NCI-H2196 treated with DMSO at 0.1 percent for 48 hours (cell line): Measurements from ENCODE around the gene SNRNP25.

ENCODE experiments used
- DNase-seq: peaks from one replicate; lab custom pipeline; 2025; ENCODE audit not compliant: unreplicated experiment; lab: John Stamatoyannopoulos, UW

The SNRNP25 gene

DNA sequence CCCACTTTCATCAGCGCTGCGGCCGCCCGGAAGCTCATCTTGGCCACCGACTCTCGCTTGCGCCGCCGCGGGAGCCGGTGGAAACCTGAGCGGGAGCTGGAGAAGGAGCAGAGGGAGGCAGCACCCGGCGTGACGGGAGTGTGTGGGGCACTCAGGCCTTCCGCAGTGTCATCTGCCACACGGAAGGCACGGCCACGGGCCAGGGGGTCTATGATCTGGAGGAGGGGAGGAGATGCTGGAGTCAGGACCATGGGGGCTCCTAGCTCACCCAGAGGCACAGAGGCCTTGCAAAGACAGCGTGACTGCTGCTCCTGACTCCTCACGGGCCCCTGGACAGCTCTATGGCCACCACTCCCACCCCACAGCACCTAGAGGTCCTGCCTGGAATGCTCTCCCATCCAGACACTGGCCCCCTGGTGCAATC lies 9.4 kb downstream of the SNRNP25 start:
- no peak for DNase-seq

DNA sequence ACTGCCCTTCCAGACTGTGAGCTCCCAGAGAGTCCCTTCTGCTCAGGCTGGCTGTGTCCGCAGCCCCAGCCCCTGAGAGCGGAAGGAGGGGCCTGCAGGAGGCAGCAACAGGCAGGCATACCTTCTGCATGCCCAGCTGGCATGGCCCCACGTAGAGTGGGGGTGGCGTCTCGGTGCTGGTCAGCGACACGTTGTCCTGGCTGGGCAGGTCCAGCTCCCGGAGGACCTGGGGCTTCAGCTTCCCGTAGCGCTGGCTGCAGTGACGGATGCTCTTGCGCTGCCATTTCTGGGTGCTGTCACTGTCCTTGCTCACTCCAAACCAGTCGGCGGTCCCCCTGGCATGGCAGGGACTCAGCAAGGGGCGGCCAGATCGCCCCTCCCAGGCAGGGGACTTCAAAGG lies 9.8 kb downstream of the SNRNP25 start:
- DNase-seq, result no peak

DNA sequence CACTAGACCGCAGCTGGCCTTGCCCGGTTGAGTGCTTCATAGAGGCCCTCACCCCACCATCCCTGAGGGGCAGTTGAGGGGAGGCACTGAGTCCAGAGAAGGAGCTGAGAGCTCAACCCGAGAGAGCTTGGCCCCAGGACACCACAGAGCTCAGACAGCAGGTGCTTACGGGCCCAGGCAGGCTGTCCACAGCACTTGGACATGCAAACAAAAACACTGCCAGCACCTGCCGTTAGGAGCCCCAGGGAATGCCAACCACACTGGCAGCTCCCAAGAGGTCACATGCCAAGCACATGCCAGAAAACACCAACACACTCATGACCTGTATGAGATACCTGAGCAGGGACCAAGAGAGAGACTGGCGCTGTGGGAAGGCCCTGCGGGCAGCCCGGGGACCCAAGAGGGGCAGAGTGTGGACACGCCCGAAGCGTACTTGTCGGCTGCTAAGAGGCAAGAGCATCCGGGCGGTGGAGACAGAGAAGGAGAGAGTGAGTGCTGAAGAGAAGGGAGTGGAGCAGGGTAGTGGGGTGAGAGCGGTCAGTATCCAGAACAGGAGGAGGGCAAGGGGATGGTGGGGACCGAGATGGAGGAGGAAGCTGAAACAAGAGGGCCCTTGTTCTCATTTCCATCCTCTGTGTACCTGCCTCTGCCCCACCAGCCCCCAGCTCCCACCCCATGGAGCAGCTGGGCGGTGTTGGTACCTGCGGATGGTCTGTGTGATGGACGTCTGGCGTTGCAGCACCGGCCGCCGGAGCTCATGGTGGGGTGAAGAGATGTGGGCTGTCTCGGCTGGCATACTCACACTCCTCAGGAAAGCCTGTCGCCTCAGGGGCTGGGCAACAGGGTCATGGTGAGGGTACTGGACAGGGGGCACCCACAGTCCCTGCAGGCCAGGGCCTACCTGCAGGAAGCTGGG lies 10.6 kb downstream of the SNRNP25 start:
- peak; percentile 93 for DNase-seq

DNA sequence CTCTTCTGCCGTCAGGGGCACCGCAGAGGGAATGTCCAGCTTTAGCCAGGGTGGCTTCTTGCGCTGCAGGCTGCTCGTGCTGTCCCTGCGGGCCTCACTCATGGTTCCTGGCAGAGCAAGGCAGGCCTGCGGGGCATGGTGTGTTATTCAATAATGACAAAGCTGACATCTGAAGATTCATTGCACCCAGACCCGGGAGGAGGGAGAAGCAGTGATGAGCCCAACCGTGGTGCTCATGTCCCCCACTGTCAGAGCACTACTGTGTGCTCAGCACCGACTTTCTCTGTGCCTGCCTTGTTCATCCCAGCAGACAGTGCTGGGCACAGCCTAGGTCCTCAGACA lies 11.3 kb downstream of the SNRNP25 start:
- no peak for DNase-seq

DNA sequence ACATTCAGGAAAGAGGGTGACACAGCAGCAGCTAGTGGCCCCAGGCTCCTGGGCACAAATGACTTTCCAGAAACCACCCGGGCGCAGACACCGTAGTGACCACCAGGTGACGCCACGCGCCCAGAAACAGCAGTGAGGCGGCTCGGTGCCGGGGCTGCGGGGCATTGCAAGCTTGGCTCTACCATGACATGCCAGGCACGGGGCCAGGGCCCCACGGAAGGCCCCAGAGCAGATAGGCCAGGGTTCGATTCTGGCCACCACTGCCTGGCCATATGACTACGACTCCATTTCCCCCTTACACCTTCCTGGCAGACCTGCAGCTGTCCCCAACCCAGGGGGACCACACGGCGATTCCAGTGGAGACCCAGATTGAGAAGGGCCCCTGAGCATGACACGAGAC lies 12.1 kb downstream of the SNRNP25 start:
- peak; percentile 57 for DNase-seq

DNA sequence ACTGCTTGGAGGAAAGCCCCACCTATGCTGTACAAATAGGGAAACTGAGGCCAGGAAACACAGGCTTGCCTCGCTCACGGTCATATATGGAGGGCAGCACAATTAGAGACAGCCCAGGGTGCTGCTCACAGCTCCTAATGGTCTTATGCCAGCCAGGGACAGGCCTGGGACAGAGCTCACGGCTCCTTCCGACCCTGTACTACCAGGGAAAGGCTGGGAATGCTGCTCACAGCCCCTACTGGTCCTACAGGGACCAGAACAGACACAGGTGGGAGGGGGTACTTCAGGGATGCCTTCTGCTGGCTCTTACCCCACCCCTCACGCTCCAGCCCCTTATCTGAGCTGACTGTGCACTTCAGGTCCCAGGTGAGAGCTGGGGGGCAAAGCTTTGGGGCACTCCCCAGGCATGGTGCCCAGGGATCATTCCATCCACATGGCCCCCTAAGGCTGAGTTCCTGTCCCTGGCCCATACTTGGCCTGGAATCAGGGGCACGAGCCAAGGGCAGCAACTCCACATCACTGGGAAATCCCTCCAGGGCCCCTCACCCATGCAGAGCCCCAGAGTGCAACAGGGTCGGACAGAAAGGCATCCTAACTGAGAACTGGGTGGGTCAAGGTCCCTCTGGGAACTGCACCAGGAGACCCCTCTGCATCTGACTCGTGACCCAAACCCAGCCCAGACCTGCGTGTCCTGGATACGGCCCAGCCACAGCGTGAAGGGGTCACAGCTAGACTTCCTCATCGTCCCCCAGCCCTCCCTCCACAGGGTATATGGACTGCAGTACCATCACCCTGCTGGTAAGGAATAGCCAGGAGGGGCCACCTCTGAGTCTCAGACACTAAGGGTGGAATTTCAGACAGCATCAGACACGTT lies 12.9 kb downstream of the SNRNP25 start:
- DNase-seq, result no peak

DNA sequence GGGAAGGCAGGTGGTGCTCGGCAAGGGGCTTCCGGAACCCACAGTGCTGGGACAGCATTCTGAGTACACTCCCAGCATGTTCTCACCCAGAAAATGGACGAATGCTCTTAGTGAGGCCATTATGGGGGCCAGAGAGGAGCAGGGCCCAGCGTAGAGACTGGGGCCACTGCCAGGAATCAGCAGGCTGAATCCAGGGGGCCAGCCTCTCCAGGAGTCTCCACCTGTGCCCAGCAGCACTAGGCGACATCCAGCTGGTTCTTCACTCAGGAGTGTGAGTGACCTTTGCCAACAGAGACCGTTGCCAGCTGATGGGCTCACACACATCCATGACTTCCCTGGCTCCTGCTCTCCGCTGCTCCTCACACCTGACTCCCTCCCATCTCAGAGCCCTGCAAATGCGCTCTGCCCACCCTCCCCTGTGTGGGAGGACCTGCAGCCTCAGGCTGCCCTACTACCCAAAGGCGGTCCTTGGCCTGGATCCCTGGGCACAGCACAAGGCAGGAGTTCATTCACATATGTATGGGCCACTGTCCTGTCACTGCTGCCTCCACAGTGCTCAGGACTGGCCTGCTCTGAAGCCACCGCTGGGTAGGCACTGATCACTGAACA lies 13.7 kb downstream of the SNRNP25 start:
- peak; percentile 34 for DNase-seq

DNA sequence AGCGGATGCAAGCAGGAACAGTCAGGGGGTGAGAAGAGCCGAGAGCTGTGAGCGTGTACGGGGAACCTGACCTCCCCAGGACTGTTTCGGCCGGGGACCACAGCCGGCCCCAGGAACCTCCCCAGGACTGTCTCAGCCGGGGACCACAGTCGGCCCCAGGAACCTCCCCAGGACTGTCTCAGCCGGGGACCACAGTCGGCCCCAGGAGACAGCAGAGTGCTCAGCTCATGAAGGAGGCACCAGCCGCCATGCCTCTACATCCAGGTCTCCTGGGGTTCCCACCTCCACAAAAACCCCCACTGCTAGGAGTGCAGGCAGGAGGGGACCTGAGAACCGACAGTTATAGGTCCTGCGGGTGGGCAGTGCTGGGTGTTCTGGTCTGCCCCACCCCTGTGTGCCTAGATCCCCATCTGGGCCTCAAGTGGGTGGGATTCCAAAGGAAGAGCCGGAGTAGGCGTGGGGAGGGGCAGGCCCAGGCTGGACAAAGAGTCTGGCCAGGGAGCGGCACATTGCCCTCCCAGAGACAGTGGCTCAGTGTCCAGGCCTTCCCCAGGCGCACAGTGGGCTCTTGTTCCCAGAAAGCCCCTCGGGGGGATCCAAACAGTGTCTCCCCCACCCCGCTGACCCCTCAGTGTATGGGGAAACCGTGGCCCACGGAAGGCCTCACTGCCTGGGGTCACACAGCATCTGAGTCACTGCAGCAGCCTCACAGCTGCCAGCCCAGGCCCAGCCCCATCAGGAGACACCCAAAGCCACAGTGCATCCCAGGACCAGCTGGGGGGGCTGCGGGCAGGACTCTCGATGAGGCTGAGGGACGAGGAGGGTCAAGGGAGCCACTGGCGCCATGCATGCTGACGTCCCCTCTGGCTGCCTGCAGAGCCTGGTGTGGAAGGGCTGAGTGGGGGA lies 14.5 kb downstream of the SNRNP25 start:
- DNase-seq, result no peak

DNA sequence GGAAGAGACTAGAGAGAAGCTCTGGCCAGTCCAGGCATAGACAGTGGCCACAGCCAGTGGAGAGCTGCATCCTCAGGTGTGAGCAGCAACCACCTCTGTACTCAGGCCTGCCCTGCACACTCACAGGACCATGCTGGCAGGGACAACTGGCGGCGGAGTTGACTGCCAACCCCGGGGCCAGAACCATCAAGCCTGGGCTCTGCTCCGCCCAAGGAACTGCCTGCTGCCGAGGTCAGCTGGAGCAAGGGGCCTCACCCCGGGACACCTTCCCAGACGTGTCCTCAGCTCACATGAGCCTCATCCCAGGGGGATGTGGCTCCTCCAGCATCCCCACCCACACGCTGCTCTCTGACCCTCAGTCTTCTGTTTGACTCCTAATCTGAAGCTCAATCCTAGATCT lies 15.6 kb downstream of the SNRNP25 start:
- DNase-seq, result no peak

DNA sequence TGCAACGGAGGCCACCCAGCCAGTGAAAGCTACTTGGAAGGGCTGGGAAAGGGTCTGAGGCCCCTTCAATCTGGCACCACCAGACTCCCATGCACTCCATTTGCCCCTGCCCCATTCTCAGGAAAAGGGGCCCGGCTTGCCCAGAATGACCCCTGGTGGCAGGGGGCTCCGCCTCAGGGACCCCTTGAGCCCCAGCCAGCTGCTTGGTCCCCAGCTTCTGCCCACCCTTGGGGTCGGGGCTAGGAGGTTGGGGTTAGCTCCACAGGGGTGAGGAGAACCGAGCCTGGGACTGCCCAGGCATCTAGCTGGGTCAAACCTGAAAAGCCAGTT lies 17.5 kb downstream of the SNRNP25 start:
- no peak for DNase-seq

DNA sequence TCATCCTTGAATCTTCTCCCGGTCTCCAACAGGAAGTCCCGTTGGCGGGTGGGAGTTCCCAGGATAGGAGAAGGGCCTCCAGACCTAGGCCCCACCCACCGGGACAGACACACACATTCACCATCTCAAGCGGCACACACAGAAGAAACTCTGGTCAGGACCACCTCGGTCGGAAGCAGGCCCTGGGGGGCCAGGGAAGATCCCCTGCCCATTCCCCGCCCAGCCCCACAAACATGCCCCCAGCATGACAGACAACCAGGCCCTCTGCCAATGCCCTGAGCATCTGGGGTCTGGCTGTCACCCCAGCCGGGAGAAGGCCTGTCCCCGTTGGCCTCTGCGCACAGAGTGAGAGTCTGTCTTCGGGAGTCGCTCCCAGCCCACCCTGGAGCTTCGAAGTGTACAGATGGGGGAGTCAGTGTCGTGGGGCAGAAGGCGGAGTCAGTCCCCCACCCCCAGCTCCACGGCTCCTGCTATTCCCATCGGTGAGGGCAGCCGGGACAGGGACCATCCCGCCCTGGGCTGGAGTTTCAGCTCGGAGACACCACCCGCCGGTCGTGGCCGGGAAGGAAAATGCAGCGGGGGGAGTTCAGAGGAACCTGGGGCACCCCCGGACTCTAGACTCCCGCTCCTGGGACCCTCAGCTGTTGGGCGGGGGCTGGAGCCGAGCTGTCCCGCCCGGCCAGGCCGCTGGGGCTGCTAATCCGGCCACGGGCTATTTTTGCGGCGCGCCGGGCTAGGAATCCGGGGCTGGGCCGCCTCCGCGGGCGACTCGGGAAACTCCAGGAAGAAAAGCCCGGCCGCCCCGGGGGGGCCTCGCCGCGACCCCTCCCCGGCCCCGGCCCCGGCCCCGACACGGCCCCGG lies 18.1 kb downstream of the SNRNP25 start:
- no peak for DNase-seq

DNA sequence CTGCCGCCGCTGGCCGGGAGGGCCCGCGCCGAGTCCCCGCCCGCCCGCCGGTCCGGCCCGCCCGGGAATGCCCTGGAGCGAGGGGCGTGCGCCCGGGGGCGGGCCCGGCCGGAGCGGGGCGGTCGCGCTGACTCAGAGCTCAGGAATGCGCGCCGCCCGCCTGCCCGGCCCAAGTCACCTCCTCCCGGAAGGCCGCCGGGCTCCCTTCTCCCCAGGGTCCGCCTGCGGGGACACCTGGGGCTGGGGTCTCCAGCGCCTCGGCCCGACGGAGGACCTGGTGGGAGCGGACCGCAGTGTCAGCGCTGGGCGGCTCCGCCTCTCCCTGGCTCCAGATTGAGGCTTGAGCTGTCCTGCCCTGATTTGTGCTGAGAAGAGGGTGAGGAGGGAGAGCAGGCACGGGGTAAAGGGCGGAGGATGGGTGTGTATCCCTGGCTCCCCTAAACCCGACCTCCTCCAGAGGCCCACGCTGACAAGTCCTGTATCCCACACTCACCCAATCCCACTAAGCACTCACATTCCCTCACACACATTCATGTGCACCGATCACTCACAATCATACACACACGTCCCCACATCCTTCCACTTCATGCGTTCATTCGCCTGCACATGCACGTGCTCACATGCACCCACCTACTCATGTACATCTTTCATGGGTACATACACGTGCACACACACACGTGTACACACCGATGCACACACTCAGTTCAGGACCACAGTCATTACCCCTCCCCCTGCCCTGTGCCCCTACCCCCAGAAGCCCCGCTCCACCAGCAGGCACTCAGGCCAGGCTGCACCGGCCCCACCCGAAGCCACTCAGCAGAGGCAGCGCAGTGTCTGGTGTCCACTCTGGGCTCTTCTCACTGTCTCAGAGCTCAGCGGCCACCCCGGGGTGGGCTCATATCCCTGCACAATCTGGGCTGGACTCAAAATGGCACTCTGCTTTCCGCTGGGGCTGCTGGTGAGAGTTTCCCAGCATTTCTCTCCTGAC lies 19.2 kb downstream of the SNRNP25 start, which contains the start of gene RHBDF1:
TSS of gene RHBDF1 (minus strand) at position 71 of the 988 bp plus-strand sequence. CDS start 7,616 bp downstream, outside the sequence.
- no peak for DNase-seq

DNA sequence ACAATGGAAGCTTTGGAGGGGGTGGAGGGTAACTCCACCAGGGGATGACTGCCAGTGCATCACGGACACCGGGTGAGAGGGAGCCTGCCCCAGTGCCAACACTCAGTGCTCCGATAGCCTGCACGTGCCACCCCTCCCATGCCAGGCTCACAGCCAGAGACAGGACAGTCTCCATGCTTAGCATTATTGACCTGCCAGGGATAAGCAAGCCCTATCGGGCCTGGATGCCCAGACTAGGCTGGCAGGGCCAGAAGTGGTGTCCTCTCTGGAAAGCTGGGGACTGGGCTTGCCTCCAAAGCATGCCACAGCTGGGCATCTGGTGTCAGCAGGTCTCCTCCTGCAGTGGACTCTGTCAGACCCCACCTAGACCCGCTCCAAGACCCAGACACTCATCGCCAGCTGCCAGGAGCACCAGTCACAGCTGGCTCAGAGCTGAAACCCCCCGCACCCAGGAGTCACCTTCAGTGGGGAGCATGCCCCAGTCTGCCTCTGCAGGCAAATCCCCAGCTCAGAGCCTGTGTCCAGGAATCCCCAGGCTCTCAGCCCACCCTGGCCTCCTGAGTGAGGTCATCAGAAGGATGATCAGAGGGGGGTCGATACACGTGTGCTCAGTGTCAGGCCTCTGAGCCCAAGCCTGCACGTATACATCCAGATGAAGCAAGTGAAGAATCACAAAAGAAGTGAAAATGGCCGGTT lies 20.6 kb downstream of the SNRNP25 start:
- DNase-seq, result no peak

DNA sequence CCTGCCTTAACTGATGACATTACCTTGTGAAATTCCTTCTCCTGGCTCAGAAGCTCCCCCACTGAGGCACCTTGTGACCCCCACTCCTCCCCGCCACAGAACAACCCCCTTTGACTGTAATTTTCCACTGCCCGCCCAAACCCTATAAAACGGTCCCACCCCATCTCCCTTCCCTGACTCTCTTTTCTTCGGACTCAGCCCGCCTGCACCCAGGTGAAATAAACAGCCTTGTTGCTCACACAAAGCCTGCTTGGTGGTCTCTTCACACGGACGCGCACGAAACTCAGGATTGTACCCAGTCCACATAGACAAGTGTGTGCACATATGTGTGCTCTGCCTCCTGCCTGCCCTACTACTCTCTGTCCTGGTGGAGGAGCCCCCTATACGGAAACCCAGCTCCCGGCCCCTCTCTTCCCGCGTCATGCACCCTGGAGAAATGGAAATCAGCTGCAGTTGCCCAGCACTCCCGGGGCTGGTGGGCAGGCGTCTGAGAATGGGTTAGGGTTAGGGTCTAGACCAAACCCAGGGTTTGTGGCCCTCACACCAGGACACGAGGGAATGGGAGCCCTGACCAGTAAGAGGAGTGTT lies 21.2 kb downstream of the SNRNP25 start:
- DNase-seq, result no peak

DNA sequence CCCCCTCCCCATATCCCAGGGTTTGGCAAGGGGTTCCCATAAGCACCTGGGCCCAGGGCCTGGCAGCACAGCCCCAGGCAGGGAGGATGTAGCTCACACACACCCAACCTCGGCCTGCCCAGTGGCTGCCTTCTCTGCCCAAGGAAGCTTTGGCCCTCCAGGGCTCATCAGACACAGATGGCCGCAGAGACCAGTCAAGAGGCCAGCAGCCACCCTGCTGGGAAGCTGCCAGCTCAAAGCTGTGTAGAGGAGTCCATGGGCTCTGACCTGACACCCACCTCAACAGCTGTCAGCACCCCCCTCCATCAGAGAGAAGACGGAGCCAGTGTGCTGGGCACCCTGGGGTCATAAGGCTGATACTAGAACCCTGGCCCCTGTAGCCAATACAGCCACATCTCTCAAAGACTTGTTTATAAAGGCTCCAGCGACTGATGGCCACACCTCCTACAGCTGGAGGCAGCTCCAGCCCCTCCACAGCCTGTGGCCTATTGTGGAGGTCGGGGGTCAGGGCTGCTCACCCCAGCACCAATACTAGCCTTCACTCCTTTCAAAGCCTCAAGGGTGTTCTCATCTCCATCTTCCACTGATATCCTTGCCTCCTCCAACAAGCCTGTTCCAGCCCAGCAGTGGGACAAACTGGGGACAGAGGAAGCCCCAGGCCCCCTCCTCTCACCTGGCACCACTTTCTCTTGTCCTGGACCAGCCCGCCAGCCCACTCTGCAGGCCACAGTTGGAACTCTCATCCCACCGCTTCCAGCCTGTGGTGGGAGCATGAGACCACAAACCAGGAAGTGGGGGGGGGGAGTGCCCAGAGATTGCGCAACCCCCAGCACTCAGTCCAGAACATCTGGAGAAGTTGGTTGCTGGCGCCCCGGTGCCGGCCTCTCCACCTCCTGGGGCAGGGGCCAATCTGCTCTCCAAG lies 22.2 kb downstream of the SNRNP25 start:
- no peak for DNase-seq

DNA sequence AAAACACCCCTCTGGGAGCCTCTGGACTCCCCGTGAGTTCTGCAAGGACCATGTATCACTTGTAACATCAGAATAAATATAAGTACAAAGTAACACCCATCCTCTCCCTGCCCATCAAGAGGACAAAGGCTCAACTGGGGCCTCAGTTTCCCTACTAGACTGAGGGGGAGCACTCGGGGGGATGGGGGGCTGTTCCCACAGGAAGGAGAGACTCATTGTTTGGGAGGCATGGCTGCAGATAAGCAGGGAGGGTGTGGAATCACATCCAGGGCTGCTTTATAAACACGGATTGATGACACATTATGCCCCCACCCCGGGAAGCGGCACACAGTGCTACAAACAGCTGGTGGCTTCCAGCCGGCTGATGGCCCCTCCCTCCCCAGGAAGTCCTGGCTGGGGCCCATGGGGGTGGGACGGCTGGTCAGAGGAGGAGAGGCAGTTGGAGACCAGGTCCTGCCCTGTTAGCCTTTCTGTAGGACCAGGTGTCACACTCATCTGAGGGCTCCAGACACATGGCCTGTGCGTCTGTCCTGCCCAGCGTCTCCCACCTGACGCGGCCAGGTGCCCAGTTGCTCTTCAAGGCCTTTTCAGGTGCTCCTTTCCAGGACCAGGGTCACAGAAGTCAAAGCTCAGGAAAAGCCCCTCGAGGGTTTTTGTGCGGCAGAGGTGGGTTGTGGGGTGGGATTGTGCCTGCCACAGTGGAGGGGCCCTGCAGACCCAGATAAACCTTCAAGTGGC lies 23.1 kb downstream of the SNRNP25 start:
- DNase-seq, result peak; percentile 41
